ENCODE data around the gene WASF3.

- TF ChIP-seq CTCF (IDR thresholded peaks at IDR 0.05) (no peak), EZH2 (IDR thresholded peaks at IDR 0.05) (no peak), EZH2phosphoT487 (IDR thresholded peaks at IDR 0.05) (no peak)
Observed at GRCh38 chr13:26606631-26607030, 49.1 kb downstream of the WASF3 start.
